Common myeloid progenitor, CD34-positive (primary cell): ENCODE results near the gene EPS8.

ENCODE experiments used
- CTCF ChIA-PET: fragments of 350-600 bp; sonication (Branson Sonifier 250); formaldehyde crosslinking; loops from one replicate; lab custom pipeline; 2021; ENCODE audit warnings: antibody characterized with exemption; lab: Charles Lee
- POLR2A ChIA-PET: fragments of 350-600 bp; sonication (Branson Sonifier 250); formaldehyde crosslinking; loops from one replicate; lab custom pipeline; 2021; ENCODE audit warnings: antibody characterized with exemption; lab: Charles Lee
- DNase-seq, 3 donors: peaks; one replicate each; pipeline versions ENCODE4 v3.0.0 to v3.0.0-alpha.2; 2013
- H3K27ac ChIP-seq, 2 experiments: 1 replicate in 1 of 2; 2 replicates in 1 of 2; pipeline ENCODE4 v1.7.0; 2013; ENCODE audit warnings: inconsistent platforms in 2 of 2, low read length in 2 of 2, mild to moderate bottlenecking in 2 of 2, low read depth in 1 of 2, moderate library complexity in 1 of 2; ENCODE audit not compliant: severe bottlenecking in 2 of 2, insufficient read depth in 1 of 2, poor library complexity in 1 of 2
- H3K27me3 ChIP-seq, 5 experiments: replicated peaks in 2 of 5; 1 replicate in 3 of 5; 2 replicates in 2 of 5; pipeline versions ENCODE4 v1.6.1 to v1.7.0; 2013; ENCODE audit warnings: low read length in 4 of 5, mild to moderate bottlenecking in 2 of 5, moderate library complexity in 2 of 5, inconsistent platforms in 1 of 5; ENCODE audit not compliant: insufficient read depth in 5 of 5, control insufficient read depth in 4 of 5
- H3K36me3 ChIP-seq, 4 experiments: 1 replicate in 2 of 4; 2 replicates in 2 of 4; pipeline versions ENCODE4 v1.6.1 to v1.7.0; 2013; ENCODE audit warnings: low read length in 3 of 4, control low read depth in 1 of 4, mild to moderate bottlenecking in 1 of 4; ENCODE audit not compliant: control insufficient read depth in 4 of 4, insufficient read depth in 4 of 4
- H3K4me1 ChIP-seq, 4 experiments: 1 replicate in 3 of 4; 2 replicates in 1 of 4; pipeline versions ENCODE4 v1.6.1 to v1.7.1; 2013; ENCODE audit warnings: low read length in 3 of 4, mild to moderate bottlenecking in 3 of 4, control low read depth in 1 of 4, inconsistent platforms in 1 of 4, moderate library complexity in 1 of 4; ENCODE audit not compliant: control insufficient read depth in 4 of 4, insufficient read depth in 4 of 4; ENCODE audit errors: control extremely low read depth in 1 of 4
- H3K4me3 ChIP-seq, 7 experiments: 1 replicate in 4 of 7; 2 replicates in 3 of 7; pipeline versions ENCODE4 v1.5.1 to v1.7.0; 2013; ENCODE audit warnings: mild to moderate bottlenecking in 7 of 7, low read length in 6 of 7, moderate library complexity in 6 of 7, inconsistent platforms in 2 of 7, low read depth in 2 of 7, control low read depth in 1 of 7; ENCODE audit not compliant: insufficient read depth in 4 of 7, control insufficient read depth in 1 of 7; ENCODE audit errors: extremely low read depth in 1 of 7
- H3K9me3 ChIP-seq, 5 experiments: 1 replicate in 4 of 5; 2 replicates in 1 of 5; pipeline versions ENCODE4 v1.6.1 to v1.7.1; 2013; ENCODE audit warnings: low read length in 4 of 5, mild to moderate bottlenecking in 2 of 5, inconsistent platforms in 1 of 5, low read depth in 1 of 5, moderate library complexity in 1 of 5; ENCODE audit not compliant: control insufficient read depth in 4 of 5, insufficient read depth in 2 of 5; ENCODE audit errors: control extremely low read depth in 1 of 5
- WGBS: methylation state at CpG from one replicate; pipeline ENCODE4 v1.1.5; 2013; ENCODE audit not compliant: insufficient coverage; 5-methylcytosine and 5-hydroxymethylcytosine counted together

Gene EPS8

GRCh38 chr12:15688838-15689625 is 100.2 kb downstream of the EPS8 start:
- Histone ChIP-seq H3K36me3 (no peaks in the 10 kb centered on the region), H3K4me3 (peak overlapping the region in 1 of 7 experiments; percentile 3), H3K4me1 (peaks cover 2 to 31% (median 20%) of the 10 kb centered on the region in 4 experiments), H3K27ac (no peak overlapping the region), H3K9me3 (peaks cover 0 to 6% (median 0%) of the 10 kb centered on the region in 5 experiments), H3K27me3 (no peaks in the 10 kb centered on the region)
- ChIA-PET CTCF (no interaction called here), POLR2A (no interaction called here)
- DNase-seq, result no peak
- WGBS, result 55% methylated on average over 4 of the region's 6 CpGs

DNA sequence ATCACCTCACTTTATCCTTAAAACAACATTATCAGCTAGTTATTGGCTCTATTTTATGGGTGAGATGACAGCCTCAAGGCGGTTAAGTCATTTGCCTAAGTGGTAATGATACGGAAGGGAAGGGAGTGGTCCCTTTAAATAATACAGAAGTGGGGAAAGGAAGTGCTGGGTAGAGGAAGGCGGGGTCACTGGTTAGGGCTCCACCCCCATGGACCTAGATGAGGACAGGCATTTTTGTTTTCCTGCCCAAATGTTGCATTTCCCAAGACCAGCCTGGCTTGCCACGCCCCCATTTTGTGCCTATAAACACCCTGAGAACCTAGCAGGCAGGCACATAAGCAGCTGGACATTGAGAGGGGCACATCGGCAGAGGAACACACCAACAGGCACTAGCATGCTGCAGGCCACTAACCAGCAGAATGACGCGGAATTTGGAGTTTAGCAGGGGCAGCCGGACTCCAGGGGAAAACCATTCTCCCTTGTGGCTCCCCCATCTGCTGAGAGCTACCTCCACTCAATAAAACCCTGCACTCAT is 100.9 kb downstream of the EPS8 start:
- Histone ChIP-seq H3K9me3 (peaks cover 0 to 1% (median 0%) of the 10 kb centered on the region in 5 experiments), H3K4me1 (peaks cover 2 to 31% (median 20%) of the 10 kb centered on the region in 4 experiments), H3K27ac (no peak overlapping the region), H3K27me3 (no peaks in the 10 kb centered on the region), H3K4me3 (peak overlapping the region in 1 of 7 experiments; percentile 3), H3K36me3 (no peaks in the 10 kb centered on the region)
- no peak for DNase-seq
- ChIA-PET CTCF (no interaction called here), POLR2A (no interaction called here)
- 97% methylated on average over 8 of the region's 8 CpGs for whole genome bisulfite sequencing

- Histone ChIP-seq H3K27me3 (no peaks in the 10 kb centered on the region), H3K9me3 (no peaks in the 10 kb centered on the region), H3K27ac (no peak overlapping the region), H3K36me3 (no peaks in the 10 kb centered on the region), H3K4me1 (peaks cover 2 to 31% (median 20%) of the 10 kb centered on the region in 4 experiments), H3K4me3 (no peak overlapping the region)
- no peak for DNase-seq
- POLR2A ChIA-PET, result no interaction called here
- CTCF ChIA-PET, result no interaction called here
These were observed 101.6 kb downstream of the EPS8 start for GRCh38 chr12:15687583-15687982.

- no peak overlapping the region for H3K4me3 ChIP-seq
- H3K9me3 ChIP-seq, result no peaks in the 10 kb centered on the region
- WGBS, result 100% methylated on average over 2 of the region's 6 CpGs
- H3K27me3 ChIP-seq, result no peaks in the 10 kb centered on the region
- ChIA-PET POLR2A (interaction anchor here (0.6 kb wide), 1 partner anchor 174 kb away, joined by 4 read pairs; no protein-coding TSS in a partner anchor), CTCF (no interaction called here)
- no peak overlapping the region for H3K27ac ChIP-seq
- no peaks in the 10 kb centered on the region for H3K36me3 ChIP-seq
- peaks cover 2 to 23% (median 14%) of the 10 kb centered on the region in 4 experiments for H3K4me1 ChIP-seq
- DNase-seq, result no peak
These were observed 104.1 kb downstream of the EPS8 start for GRCh38 chr12:15684896-15685658.

DNA sequence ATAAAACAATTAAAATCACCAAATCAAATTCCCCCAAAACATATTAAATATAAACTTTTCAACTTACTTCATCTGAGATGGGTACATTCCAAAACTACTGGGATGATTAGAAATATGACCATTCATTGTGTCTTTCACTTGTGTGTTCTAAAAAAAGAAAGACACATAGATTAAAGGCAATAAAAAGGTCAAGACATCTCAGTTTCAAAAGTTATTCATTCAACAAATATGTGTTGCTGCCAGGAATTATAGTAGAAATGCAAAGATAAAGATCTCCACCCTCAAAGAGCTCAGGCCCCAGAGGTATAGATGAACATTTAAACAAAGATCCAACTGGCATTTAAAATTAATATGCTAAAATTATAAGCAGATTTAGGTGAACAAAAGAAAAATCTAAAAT is 106.4 kb downstream of the EPS8 start:
- Histone ChIP-seq H3K36me3 (no peaks in the 10 kb centered on the region), H3K27me3 (no peaks in the 10 kb centered on the region), H3K9me3 (no peaks in the 10 kb centered on the region), H3K4me1 (peaks cover 0 to under 1% (median 0%) of the 10 kb centered on the region in 4 experiments), H3K4me3 (no peak overlapping the region), H3K27ac (no peak overlapping the region)
- POLR2A ChIA-PET, result no interaction called here
- no peak for DNase-seq
- CTCF ChIA-PET, result no interaction called here

DNA sequence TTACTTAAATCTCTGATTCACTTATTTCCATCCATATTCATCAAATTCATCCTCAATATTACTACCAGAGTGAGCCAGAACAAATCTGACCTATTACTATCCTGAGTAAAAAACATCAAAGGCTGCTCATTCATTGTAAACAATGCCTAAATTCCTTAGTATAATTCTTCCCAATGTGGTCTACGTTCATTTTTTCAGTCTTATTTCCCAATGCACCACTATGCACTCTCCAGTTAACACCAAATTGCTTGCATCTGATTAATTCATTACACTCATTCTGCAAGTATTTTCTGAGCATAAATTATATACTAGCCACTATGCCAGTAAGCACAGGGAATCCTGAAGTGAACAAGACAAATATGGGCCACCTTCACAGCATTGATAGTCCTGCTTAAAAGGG is 110.0 kb downstream of the EPS8 start:
- H3K36me3 ChIP-seq, result no peaks in the 10 kb centered on the region
- ChIA-PET POLR2A (no interaction called here), CTCF (no interaction called here)
- H3K4me3 ChIP-seq, result no peak overlapping the region
- H3K9me3 ChIP-seq, result no peaks in the 10 kb centered on the region
- WGBS, result 100% methylated on average over 1 of the region's 1 CpG
- H3K27me3 ChIP-seq, result no peaks in the 10 kb centered on the region
- H3K4me1 ChIP-seq, result no peaks in the 10 kb centered on the region
- DNase-seq, result no peak
- H3K27ac ChIP-seq, result no peak overlapping the region

DNA sequence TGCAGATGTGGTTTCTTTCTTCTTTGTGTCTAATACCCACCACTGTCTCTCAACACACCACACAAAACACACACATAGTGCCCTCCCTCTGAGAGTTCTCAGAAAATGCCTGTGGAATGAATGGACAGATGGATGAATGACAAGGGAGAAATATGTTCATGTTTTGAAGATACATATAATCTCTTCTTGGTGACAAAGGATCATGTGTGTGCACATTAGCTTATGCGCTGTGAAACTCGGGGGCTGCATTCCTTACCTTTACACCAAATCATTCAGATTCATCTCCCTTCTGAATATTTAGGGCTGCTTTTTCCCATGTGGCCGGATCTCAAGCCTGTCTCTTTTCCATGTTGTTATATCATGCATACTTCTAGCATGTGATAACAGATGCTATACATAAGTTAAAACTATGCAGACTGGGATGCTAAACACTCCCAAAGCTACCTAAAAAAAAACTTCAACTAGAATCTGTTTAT is 111.4 kb downstream of the EPS8 start:
- H3K4me3 ChIP-seq, result no peak overlapping the region
- no CpG with 5 or more reads among the region's 3 CpGs for WGBS
- DNase-seq, result no peak
- no peaks in the 10 kb centered on the region for H3K4me1 ChIP-seq
- no peaks in the 10 kb centered on the region for H3K36me3 ChIP-seq
- no peak overlapping the region for H3K27ac ChIP-seq
- no peaks in the 10 kb centered on the region for H3K9me3 ChIP-seq
- ChIA-PET CTCF (interaction anchor here (0.6 kb wide), 1 partner anchor 451 kb away, joined by 3 read pairs; no protein-coding TSS in a partner anchor), POLR2A (no interaction called here)
- H3K27me3 ChIP-seq, result no peaks in the 10 kb centered on the region
